HG02870 (cell line): ENCODE data around the gene VPS35L.
"Not testable (repeated sequence)": the region's sequence is repeated elsewhere in the genome, so short reads cannot be mapped to it uniquely, and the experiment has no call there.

Experiments
- ATAC-seq: cut with Tn5 transposase; IDR thresholded peaks from one replicate; pipeline ENCODE4 v1.9.1; 2021; ENCODE audit warnings: mild to moderate bottlenecking, moderate library complexity; ENCODE audit not compliant: unreplicated experiment

Gene VPS35L

GRCh38 chr16:19540241-19540970 lies 15.1 kb upstream of the VPS35L start:
- no peak for ATAC-seq

GRCh38 chr16:19542138-19542821 lies 13.2 kb upstream of the VPS35L start:
- ATAC-seq: no peak

GRCh38 chr16:19543278-19543996 lies 12.1 kb upstream of the VPS35L start:
- not testable (repeated sequence) for ATAC-seq

GRCh38 chr16:19548144-19548543 lies 7.4 kb upstream of the VPS35L start:
- no peak for ATAC-seq

- ATAC-seq: no peak
Measured at GRCh38 chr16:19549673-19550072, 5.8 kb upstream of the VPS35L start.

- ATAC-seq: no peak
Measured at GRCh38 chr16:19555938-19556771, 652 bp downstream of the VPS35L start.

- no peak for ATAC-seq
Measured at GRCh38 chr16:19559242-19559910, 3.9 kb downstream of the VPS35L start.

- no peak for ATAC-seq
Measured at GRCh38 chr16:19560078-19560477, 4.6 kb downstream of the VPS35L start.

- ATAC-seq: no peak
Measured at GRCh38 chr16:19563377-19563776, 7.9 kb downstream of the VPS35L start.

GRCh38 chr16:19566362-19566761 lies 10.9 kb downstream of the VPS35L start:
- ATAC-seq: no peak

- ATAC-seq: no peak
Measured at GRCh38 chr16:19567560-19567959, 12.1 kb downstream of the VPS35L start.

- ATAC-seq: no peak
Measured at GRCh38 chr16:19573997-19574396, 18.5 kb downstream of the VPS35L start.

GRCh38 chr16:19574615-19575014 lies 19.1 kb downstream of the VPS35L start:
- no peak for ATAC-seq

- ATAC-seq: no peak
Measured at GRCh38 chr16:19578378-19578971, 23.0 kb downstream of the VPS35L start.

- ATAC-seq: no peak
Measured at GRCh38 chr16:19582050-19582831, 26.7 kb downstream of the VPS35L start.

- ATAC-seq: no peak
Measured at GRCh38 chr16:19583665-19584300, 28.3 kb downstream of the VPS35L start.

GRCh38 chr16:19588661-19589060 lies 33.2 kb downstream of the VPS35L start:
- ATAC-seq: no peak

- ATAC-seq: no peak
Measured at GRCh38 chr16:19589106-19589505, 33.6 kb downstream of the VPS35L start.
